HepG2 (cell line): ENCODE measurements around the gene LAPTM4A. TPM values are rescaled to one million over a fixed set of nuclear protein-coding genes. Genes with fewer than 3 reads are reported as not detected.

Source experiments
- BRD4 ChIP-seq: sonication (generic); formaldehyde crosslinking; IDR thresholded peaks from 2 replicates; pipeline ENCODE4 v1.4.0; 2020; ENCODE audit warnings: missing genetic modification reagents
- CEBPG ChIP-seq: IDR thresholded peaks from 2 replicates; pipeline ENCODE4 v1.6.1; 2016
- ERF ChIP-seq: IDR thresholded peaks from 2 replicates; pipeline ENCODE4 v1.6.1; 2018; ENCODE audit warnings: missing biosample characterization, missing genetic modification reagents
- FOSL2 ChIP-seq: sonication (generic); formaldehyde crosslinking; IDR thresholded peaks from 2 replicates; pipeline ENCODE4 v1.4.0; 2020; ENCODE audit warnings: missing genetic modification reagents
- HBP1 ChIP-seq: IDR thresholded peaks from 2 replicates; pipeline ENCODE4 v1.6.1; 2016; ENCODE audit warnings: low read depth, control low read depth
- MYNN ChIP-seq: sonication (generic); formaldehyde crosslinking; IDR thresholded peaks from 2 replicates; pipeline ENCODE4 v1.4.0; 2020; ENCODE audit warnings: mild to moderate bottlenecking, low read depth, missing genetic modification reagents
- NCOR1 ChIP-seq: fragments of 200-600 bp; sonication (generic); IDR thresholded peaks from 2 replicates; pipeline ENCODE4 v1.7.0; 2017; ENCODE audit warnings: antibody characterized with exemption, low read length, borderline replicate concordance
- PCBP2 ChIP-seq: fragments of 200-400 bp; formaldehyde crosslinking; optimal IDR thresholded peaks from 2 replicates; pipeline ENCODE3; 2018; ENCODE audit warnings: low read length, low read depth; ENCODE audit not compliant: poor library complexity, severe bottlenecking
- POLR2G ChIP-seq: fragments of 200-400 bp; formaldehyde crosslinking; IDR thresholded peaks from 2 replicates; pipeline ENCODE4 v1.6.1; 2018; ENCODE audit warnings: mild to moderate bottlenecking, low read depth, low read length, moderate library complexity
- PRDM10 ChIP-seq: sonication (generic); formaldehyde crosslinking; IDR thresholded peaks from 2 replicates; pipeline ENCODE4 v1.4.0; 2020; ENCODE audit warnings: low read depth, missing genetic modification reagents
- RAD21 ChIP-seq: fragments of 450-650 bp; formaldehyde crosslinking; IDR thresholded peaks from 2 replicates; pipeline ENCODE4 v1.5.0; 2020; ENCODE audit warnings: mild to moderate bottlenecking
- RAD51 ChIP-seq: fragments of 450-650 bp; IDR thresholded peaks from 2 replicates; pipeline ENCODE4 v1.6.1; 2016; ENCODE audit warnings: borderline replicate concordance
- SKIL ChIP-seq: sonication (generic); formaldehyde crosslinking; IDR thresholded peaks from 2 replicates; pipeline ENCODE4 v1.8.0; 2022; ENCODE audit warnings: missing genetic modification reagents, mild to moderate bottlenecking, moderate library complexity, borderline replicate concordance
- TOPORS ChIP-seq: sonication (generic); formaldehyde crosslinking; IDR thresholded peaks from 2 replicates; pipeline ENCODE4 v1.8.0; 2023; ENCODE audit warnings: mild to moderate bottlenecking, missing genetic modification reagents
- ZNF263 ChIP-seq: sonication (generic); formaldehyde crosslinking; IDR thresholded peaks from 2 replicates; pipeline ENCODE4 v1.4.0; 2020; ENCODE audit warnings: missing genetic modification reagents
- ZNF383 ChIP-seq: sonication (generic); formaldehyde crosslinking; IDR thresholded peaks from 2 replicates; pipeline ENCODE4 v1.4.0; 2020; ENCODE audit warnings: missing genetic modification reagents, mild to moderate bottlenecking, borderline replicate concordance
- ZNF451 ChIP-seq: sonication (generic); formaldehyde crosslinking; IDR thresholded peaks from 2 replicates; pipeline ENCODE4 v1.5.0; 2020; ENCODE audit warnings: mild to moderate bottlenecking, missing genetic modification reagents
- ZNF547 ChIP-seq: sonication (generic); formaldehyde crosslinking; IDR thresholded peaks from 2 replicates; pipeline ENCODE4 v1.5.1; 2020; ENCODE audit warnings: mild to moderate bottlenecking, missing genetic modification reagents
- ZNF574 ChIP-seq: sonication (generic); formaldehyde crosslinking; IDR thresholded peaks from 2 replicates; pipeline ENCODE4 v1.4.0; 2020; ENCODE audit warnings: missing genetic modification reagents
- ZNF737 ChIP-seq: sonication (generic); formaldehyde crosslinking; IDR thresholded peaks from 2 replicates; pipeline ENCODE4 v1.5.0; 2020; ENCODE audit warnings: missing genetic modification reagents, mild to moderate bottlenecking, borderline replicate concordance
- polyA plus RNA-seq, 8 experiments: library from polyadenylated mRNA; depleted of rRNA in 3 of 8; stranded (reverse) in 7 of 8; unstranded in 1 of 8; fragments of >200 nt; fragmentation: Illumina TruSeq in 4 of 8; extraction: Trizol in 4 of 8; gene quantifications; 2 replicates each; pipeline versions ENCODE4 v1.2.1 to v1.2.3, GENCODE V29; 2011 to 2016; ENCODE audit warnings: low read depth in 4 of 8, missing spikeins in 1 of 8, mixed read lengths in 1 of 8; ENCODE audit not compliant: insufficient read depth in 1 of 8
- total RNA-seq, 5 experiments: library from RNA; depleted of rRNA; stranded (reverse); fragments of >200 nt; fragmentation: Illumina TruSeq; extraction: Trizol; gene quantifications; 2 replicates each; pipeline ENCODE4 v1.2.3, GENCODE V29; 2016; ENCODE audit warnings: low read depth in 1 of 5

The LAPTM4A gene
- total and polyA plus RNA-seq, 2 of the 13 experiments (the other 11 are each of a cell fraction or from before 2014, with no cell fraction given), result 116 to 558 TPM

GRCh38 chr2:20065885-20066602 is 14.6 kb upstream of the LAPTM4A start (continued):
- TF ChIP-seq POLR2G (no peak), HBP1 (CRISPR knock-in tag) (no peak), ERF (CRISPR knock-in tag) (peak; percentile 46; the same call in 1 of the 2 replicates), CEBPG (CRISPR knock-in tag) (no peak), BRD4 (CRISPR knock-in tag) (no peak), ZNF383 (no peak), TOPORS (CRISPR knock-in tag) (no peak), RAD51 (no peak), NCOR1 (peak; percentile 25; the same call in 1 of the 2 replicates), FOSL2 (CRISPR knock-in tag) (peak; percentile 76), ZNF451 (CRISPR knock-in tag) (no peak), RAD21 (CRISPR knock-in tag) (no peak), PCBP2 (no peak), MYNN (CRISPR knock-in tag) (no peak), ZNF547 (0 out of 2 replicates have a peak, but pooled peaks have one; percentile 32), ZNF263 (0 out of 2 replicates have a peak, but pooled peaks have one; percentile 21), SKIL (CRISPR knock-in tag) (no peak), ZNF737 (CRISPR knock-in tag) (no peak), ZNF574 (CRISPR knock-in tag) (peak; percentile 70), PRDM10 (CRISPR knock-in tag) (peak; percentile 56; the same call in 1 of the 2 replicates)
